Brain microvascular endothelial cell (primary cell): ENCODE results near the gene SLC9A8.

ENCODE experiments used
- DNase-seq: peaks from one replicate; pipeline ENCODE4 v3.0.0-alpha.2; 2020
- H3K27ac ChIP-seq: fragments of 250-450 bp; sonication (Bioruptor Pico); 2 replicates; pipeline ENCODE4 v1.5.1; 2020; ENCODE audit warnings: mild to moderate bottlenecking, moderate library complexity
- H3K27me3 ChIP-seq: fragments of 250-450 bp; sonication (Bioruptor Pico); replicated peaks from 2 replicates; pipeline ENCODE4 v1.5.1; 2020; ENCODE audit warnings: mild to moderate bottlenecking
- H3K36me3 ChIP-seq: fragments of 250-450 bp; sonication (Bioruptor Pico); replicated peaks from 2 replicates; pipeline ENCODE4 v1.5.1; 2020; ENCODE audit warnings: mild to moderate bottlenecking
- H3K4me3 ChIP-seq: 2 replicates; pipeline ENCODE4 v1.5.1; 2011; ENCODE audit warnings: low read depth, mild to moderate bottlenecking, control low read depth, low read length, moderate library complexity
- CTCF ChIP-seq: IDR thresholded peaks from 2 replicates; pipeline ENCODE4 v1.5.1; 2011; ENCODE audit warnings: low read depth, mild to moderate bottlenecking, moderate library complexity, low read length, control low read depth, inconsistent platforms; ENCODE audit errors: missing control alignments
- in situ Hi-C: cut with HindIII; loops from 2 replicates; pipeline ENCODE4 v1.10.0; 2017; ENCODE audit warnings: low sequenced_read_pairs, low pct_ligation_motif_present

SLC9A8 gene

GRCh38 chr20:49846206-49846807, 33.7 kb downstream of the SLC9A8 start:
- peak; percentile 60 for DNase-seq
- TF ChIP-seq CTCF: peak; percentile 68
- H3K27me3 ChIP-seq: no peaks in the 10 kb centered on the region
- H3K4me3 ChIP-seq: no peak overlapping the region
- no peak overlapping the region for H3K27ac ChIP-seq
- in situ Hi-C loops: no loop called here
- no peaks in the 10 kb centered on the region for H3K36me3 ChIP-seq

- no peak for DNase-seq
Observed at GRCh38 chr20:49850463-49851230, 38.0 kb downstream of the SLC9A8 start.

GRCh38 chr20:49851231-49851705, 38.6 kb downstream of the SLC9A8 start:
- DNase-seq: no peak
- Histone ChIP-seq H3K4me3 (no peak overlapping the region), H3K27me3 (no peaks in the 10 kb centered on the region), H3K27ac (no peak overlapping the region), H3K36me3 (no peaks in the 10 kb centered on the region)
- in situ Hi-C loops: no loop called here
- TF ChIP-seq CTCF: no peak

More at GRCh38 chr20:49850463-49851230, 38.0 kb downstream of the SLC9A8 start:
- Histone ChIP-seq H3K4me3 (no peak overlapping the region), H3K27me3 (no peaks in the 10 kb centered on the region), H3K27ac (no peak overlapping the region), H3K36me3 (no peaks in the 10 kb centered on the region)
- in situ Hi-C loops: no loop called here
- TF ChIP-seq CTCF: no peak

- H3K27ac ChIP-seq: no peak overlapping the region
- H3K36me3 ChIP-seq: no peaks in the 10 kb centered on the region
- no peak overlapping the region for H3K4me3 ChIP-seq
- no peak for TF ChIP-seq CTCF
- in situ Hi-C loops: no loop called here
- H3K27me3 ChIP-seq: no peaks in the 10 kb centered on the region
- no peak for DNase-seq
Observed at GRCh38 chr20:49851991-49852390, 39.4 kb downstream of the SLC9A8 start.

GRCh38 chr20:49852522-49853080, 40.0 kb downstream of the SLC9A8 start:
- TF ChIP-seq CTCF: no peak
- H3K27me3 ChIP-seq: no peaks in the 10 kb centered on the region
- no peaks in the 10 kb centered on the region for H3K36me3 ChIP-seq
- no peak overlapping the region for H3K4me3 ChIP-seq
- in situ Hi-C loops: no loop called here
- H3K27ac ChIP-seq: no peak overlapping the region
- DNase-seq: no peak
